ENCODE measurements around the gene FOXP2. TPM values are rescaled to one million over a fixed set of nuclear protein-coding genes. Genes with fewer than 3 reads are reported as not detected.

Gene FOXP2
- not detected for total RNA-seq

GRCh38 chr7:114414156-114415063 is at the start of gene FOXP2:
FOXP2 (plus strand) TSS chr7:114414815; CDS start chr7:114426512, 11,697 bp downstream.

Small RNA genes lying within 50 kb of the gene (microRNA-seq; reads per million reads assigned to microRNA genes)
- not detected for gene MIR3666 (ENCODE audit: borderline microRNAs expressed, borderline replicate concordance)
